ENCODE results near the gene COA8. TPM values are rescaled to one million over a fixed set of nuclear protein-coding genes. Genes with fewer than 3 reads are reported as not detected.

The COA8 gene
- total and polyA plus RNA-seq, 9 of the 15 experiments (the other 6 are each of a cell fraction or from before 2014, with no cell fraction given), result 5.0 to 35.3 (median 25.7) TPM

- intact Hi-C loops (cut with micrococcal nuclease), result loop anchor here (10.0 kb wide), 1 partner anchor 134 kb away; no protein-coding TSS in a partner anchor
- ATAC-seq, result peak; percentile 91
- no peak for TF ChIP-seq BCOR (IDR thresholded peaks at IDR 0.05)
- TF ChIP-seq SMARCC2 (IDR thresholded peaks at IDR 0.05; ENCODE audit: low read depth), result no peak
- peak; percentile 58 for TF ChIP-seq HCFC1 (IDR thresholded peaks at IDR 0.05; ENCODE audit: low read depth, low read length)
- peak; percentile 68 for TF ChIP-seq L3MBTL2 (IDR thresholded peaks at IDR 0.05)
- peak; percentile 41 for TF ChIP-seq EP400 (IDR thresholded peaks at IDR 0.05)
- TF ChIP-seq MNT (conservative IDR thresholded peaks at IDR 0.05), result peak; percentile 57 to 85
- TF ChIP-seq, protein P1, sequence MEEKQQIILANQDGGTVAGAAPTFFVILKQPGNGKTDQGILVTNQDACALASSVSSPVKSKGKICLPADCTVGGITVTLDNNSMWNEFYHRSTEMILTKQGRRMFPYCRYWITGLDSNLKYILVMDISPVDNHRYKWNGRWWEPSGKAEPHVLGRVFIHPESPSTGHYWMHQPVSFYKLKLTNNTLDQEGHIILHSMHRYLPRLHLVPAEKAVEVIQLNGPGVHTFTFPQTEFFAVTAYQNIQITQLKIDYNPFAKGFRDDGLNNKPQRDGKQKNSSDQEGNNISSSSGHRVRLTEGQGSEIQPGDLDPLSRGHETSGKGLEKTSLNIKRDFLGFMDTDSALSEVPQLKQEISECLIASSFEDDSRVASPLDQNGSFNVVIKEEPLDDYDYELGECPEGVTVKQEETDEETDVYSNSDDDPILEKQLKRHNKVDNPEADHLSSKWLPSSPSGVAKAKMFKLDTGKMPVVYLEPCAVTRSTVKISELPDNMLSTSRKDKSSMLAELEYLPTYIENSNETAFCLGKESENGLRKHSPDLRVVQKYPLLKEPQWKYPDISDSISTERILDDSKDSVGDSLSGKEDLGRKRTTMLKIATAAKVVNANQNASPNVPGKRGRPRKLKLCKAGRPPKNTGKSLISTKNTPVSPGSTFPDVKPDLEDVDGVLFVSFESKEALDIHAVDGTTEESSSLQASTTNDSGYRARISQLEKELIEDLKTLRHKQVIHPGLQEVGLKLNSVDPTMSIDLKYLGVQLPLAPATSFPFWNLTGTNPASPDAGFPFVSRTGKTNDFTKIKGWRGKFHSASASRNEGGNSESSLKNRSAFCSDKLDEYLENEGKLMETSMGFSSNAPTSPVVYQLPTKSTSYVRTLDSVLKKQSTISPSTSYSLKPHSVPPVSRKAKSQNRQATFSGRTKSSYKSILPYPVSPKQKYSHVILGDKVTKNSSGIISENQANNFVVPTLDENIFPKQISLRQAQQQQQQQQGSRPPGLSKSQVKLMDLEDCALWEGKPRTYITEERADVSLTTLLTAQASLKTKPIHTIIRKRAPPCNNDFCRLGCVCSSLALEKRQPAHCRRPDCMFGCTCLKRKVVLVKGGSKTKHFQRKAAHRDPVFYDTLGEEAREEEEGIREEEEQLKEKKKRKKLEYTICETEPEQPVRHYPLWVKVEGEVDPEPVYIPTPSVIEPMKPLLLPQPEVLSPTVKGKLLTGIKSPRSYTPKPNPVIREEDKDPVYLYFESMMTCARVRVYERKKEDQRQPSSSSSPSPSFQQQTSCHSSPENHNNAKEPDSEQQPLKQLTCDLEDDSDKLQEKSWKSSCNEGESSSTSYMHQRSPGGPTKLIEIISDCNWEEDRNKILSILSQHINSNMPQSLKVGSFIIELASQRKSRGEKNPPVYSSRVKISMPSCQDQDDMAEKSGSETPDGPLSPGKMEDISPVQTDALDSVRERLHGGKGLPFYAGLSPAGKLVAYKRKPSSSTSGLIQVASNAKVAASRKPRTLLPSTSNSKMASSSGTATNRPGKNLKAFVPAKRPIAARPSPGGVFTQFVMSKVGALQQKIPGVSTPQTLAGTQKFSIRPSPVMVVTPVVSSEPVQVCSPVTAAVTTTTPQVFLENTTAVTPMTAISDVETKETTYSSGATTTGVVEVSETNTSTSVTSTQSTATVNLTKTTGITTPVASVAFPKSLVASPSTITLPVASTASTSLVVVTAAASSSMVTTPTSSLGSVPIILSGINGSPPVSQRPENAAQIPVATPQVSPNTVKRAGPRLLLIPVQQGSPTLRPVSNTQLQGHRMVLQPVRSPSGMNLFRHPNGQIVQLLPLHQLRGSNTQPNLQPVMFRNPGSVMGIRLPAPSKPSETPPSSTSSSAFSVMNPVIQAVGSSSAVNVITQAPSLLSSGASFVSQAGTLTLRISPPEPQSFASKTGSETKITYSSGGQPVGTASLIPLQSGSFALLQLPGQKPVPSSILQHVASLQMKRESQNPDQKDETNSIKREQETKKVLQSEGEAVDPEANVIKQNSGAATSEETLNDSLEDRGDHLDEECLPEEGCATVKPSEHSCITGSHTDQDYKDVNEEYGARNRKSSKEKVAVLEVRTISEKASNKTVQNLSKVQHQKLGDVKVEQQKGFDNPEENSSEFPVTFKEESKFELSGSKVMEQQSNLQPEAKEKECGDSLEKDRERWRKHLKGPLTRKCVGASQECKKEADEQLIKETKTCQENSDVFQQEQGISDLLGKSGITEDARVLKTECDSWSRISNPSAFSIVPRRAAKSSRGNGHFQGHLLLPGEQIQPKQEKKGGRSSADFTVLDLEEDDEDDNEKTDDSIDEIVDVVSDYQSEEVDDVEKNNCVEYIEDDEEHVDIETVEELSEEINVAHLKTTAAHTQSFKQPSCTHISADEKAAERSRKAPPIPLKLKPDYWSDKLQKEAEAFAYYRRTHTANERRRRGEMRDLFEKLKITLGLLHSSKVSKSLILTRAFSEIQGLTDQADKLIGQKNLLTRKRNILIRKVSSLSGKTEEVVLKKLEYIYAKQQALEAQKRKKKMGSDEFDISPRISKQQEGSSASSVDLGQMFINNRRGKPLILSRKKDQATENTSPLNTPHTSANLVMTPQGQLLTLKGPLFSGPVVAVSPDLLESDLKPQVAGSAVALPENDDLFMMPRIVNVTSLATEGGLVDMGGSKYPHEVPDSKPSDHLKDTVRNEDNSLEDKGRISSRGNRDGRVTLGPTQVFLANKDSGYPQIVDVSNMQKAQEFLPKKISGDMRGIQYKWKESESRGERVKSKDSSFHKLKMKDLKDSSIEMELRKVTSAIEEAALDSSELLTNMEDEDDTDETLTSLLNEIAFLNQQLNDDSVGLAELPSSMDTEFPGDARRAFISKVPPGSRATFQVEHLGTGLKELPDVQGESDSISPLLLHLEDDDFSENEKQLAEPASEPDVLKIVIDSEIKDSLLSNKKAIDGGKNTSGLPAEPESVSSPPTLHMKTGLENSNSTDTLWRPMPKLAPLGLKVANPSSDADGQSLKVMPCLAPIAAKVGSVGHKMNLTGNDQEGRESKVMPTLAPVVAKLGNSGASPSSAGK (IDR thresholded peaks at IDR 0.05), result peak; percentile 54
- peak; percentile 56 for TF ChIP-seq TBP (optimal IDR thresholded peaks at IDR 0.05; ENCODE audit: low read depth, low read length)
- peak; percentile 95 for TF ChIP-seq MXI1 (IDR thresholded peaks at IDR 0.05; ENCODE audit: low read depth, low read length)
Measured at GRCh38 chr14:103528587-103529382, 34.0 kb upstream of the COA8 start, which contains the start of gene TRMT61A. TRMT61A (plus strand) TSS chr14:103529196; CDS start chr14:103529979, 783 bp downstream.

More at GRCh38 chr14:103528587-103529382, 34.0 kb upstream of the COA8 start, which contains the start of gene TRMT61A:
- FAIRE-seq (peak; percentile 72), DNase-seq (ENCODE audit: extremely low read depth in 1 of 4, low spot score in 3 of 4) (peak; percentile 85 to 95 (median 88))
- peaks cover 21 to 79% of the 10 kb centered on the region in 2 experiments; a peak in 4 of 5 replicates for H3K4me1 ChIP-seq (replicated peaks in 1 of 2; ENCODE audit: control insufficient read depth in 2 of 2, insufficient read depth in 2 of 2, low read length in 2 of 2)
- H3K9me1 ChIP-seq (ENCODE audit: control insufficient read depth, insufficient read depth, low read length), result peaks cover 6% of the 10 kb centered on the region
- TSS peak; percentile 95 for BruUV-seq (replicated peaks)
- peak within 1 kb of the TSS; percentile 89 for H3K4me2 ChIP-seq (ENCODE audit: insufficient read depth, low read length)
- H3K9me3 ChIP-seq (replicated peaks; ENCODE audit: control insufficient read depth, insufficient read depth, low read depth, low read length), result no peaks in the 10 kb centered on the region
- H3K79me2 ChIP-seq (ENCODE audit: control insufficient read depth, insufficient read depth, low read length), result peaks cover 32% of the 10 kb centered on the region
- peak within 1 kb of the TSS; percentile 76 to 95 for H3K9ac ChIP-seq (ENCODE audit: insufficient read depth in 1 of 2, low read depth in 2 of 2, low read length in 2 of 2)
- 3% methylated on average over 19 of the region's 70 CpGs for WGBS (ENCODE audit: insufficient coverage, low coverage, missing lambda C conversion rate)
- POLR2A ChIA-PET, result interaction anchor here (0.6 to 1.8 kb wide), 9 partner anchors 10 to 1493 kb away, joined by 3 to 9 read pairs (median 4); no protein-coding TSS in a partner anchor
- H3K4me3 ChIP-seq, result peak within 1 kb of the TSS; percentile 92
- H3K27me3 ChIP-seq (ENCODE audit: control insufficient read depth in 2 of 2, insufficient read depth in 2 of 2, low read length in 2 of 2), result no peaks in the 10 kb centered on the region
- CTCF ChIA-PET (ENCODE audit: low intra/inter-chr PET ratio), result no interaction called here
- no peaks in the 10 kb centered on the region; the same call in 1 of the 2 replicates for H4K20me1 ChIP-seq (replicated peaks; ENCODE audit: control insufficient read depth, insufficient read depth, low read length)
- peak within 1 kb of the TSS; percentile 70 for H2AFZ ChIP-seq (ENCODE audit: low read depth, low read length)
- H3K27ac ChIP-seq (ENCODE audit: extremely low read depth, low read depth, low read length), result peak within 1 kb of the TSS; percentile 86
- H3K36me3 ChIP-seq (ENCODE audit: control insufficient read depth, insufficient read depth, low read length), result peaks cover 31% of the 10 kb centered on the region; the same call in 2 of the 3 replicates
- in situ Hi-C loops (cut with MboI), result no loop called here
